ENCODE data around the gene HOXC12. TPM values are rescaled to one million over a fixed set of nuclear protein-coding genes. Genes with fewer than 3 reads are reported as not detected.
A peak's percentile ranks its signal among the peaks of the same experiment; 100 is the strongest.

HOXC12 gene
- total RNA-seq, 1 donor = under 0.01 TPM

- peak; percentile 83 for DNase-seq (ENCODE audit: insufficient read length, low spot score, missing footprints)
- Histone ChIP-seq H3K4me3 (ENCODE audit: insufficient read depth, low read length) (no peak overlapping the region), H3K79me2 (ENCODE audit: insufficient read depth, low read length) (peaks cover 80% of the 10 kb centered on the region), H3K4me1 (ENCODE audit: insufficient read depth, low read length) (peaks cover 38% of the 10 kb centered on the region), H3K27me3 (ENCODE audit: insufficient read depth, low read length) (no peaks in the 10 kb centered on the region), H3K36me3 (ENCODE audit: insufficient read depth, low read length) (peaks cover 10% of the 10 kb centered on the region), H4K20me1 (ENCODE audit: insufficient read depth, low read length) (peaks cover 16% of the 10 kb centered on the region), H3K9me3 (ENCODE audit: low read depth, low read length) (no peaks in the 10 kb centered on the region), H2AFZ (ENCODE audit: low read length) (no peak overlapping the region), H3K27ac (ENCODE audit: low read depth, low read length) (no peak overlapping the region), H3K4me2 (ENCODE audit: insufficient read depth, low read length) (no peak overlapping the region)
- TF ChIP-seq CTCF (IDR thresholded peaks at IDR 0.05; ENCODE audit: extremely low read depth, low read depth, low read length) = peak; percentile 25
These were observed 49.5 kb downstream of the HOXC12 start for GRCh38 chr12:54004063-54004840.

- Histone ChIP-seq H3K4me2 (ENCODE audit: insufficient read depth, low read length) (peak overlapping the region; percentile 92), H3K79me2 (ENCODE audit: insufficient read depth, low read length) (peaks cover 82% of the 10 kb centered on the region), H2AFZ (ENCODE audit: low read length) (no peak overlapping the region), H3K4me1 (ENCODE audit: insufficient read depth, low read length) (peaks cover 42% of the 10 kb centered on the region), H4K20me1 (ENCODE audit: insufficient read depth, low read length) (peaks cover 16% of the 10 kb centered on the region), H3K9me3 (ENCODE audit: low read depth, low read length) (no peaks in the 10 kb centered on the region), H3K4me3 (ENCODE audit: insufficient read depth, low read length) (peak overlapping the region; percentile 66), H3K27ac (ENCODE audit: low read depth, low read length) (no peak overlapping the region), H3K27me3 (ENCODE audit: insufficient read depth, low read length) (no peaks in the 10 kb centered on the region), H3K36me3 (ENCODE audit: insufficient read depth, low read length) (peaks cover 10% of the 10 kb centered on the region)
- TF ChIP-seq CTCF (IDR thresholded peaks at IDR 0.05; ENCODE audit: extremely low read depth, low read depth, low read length) = no peak
- DNase-seq (ENCODE audit: insufficient read length, low spot score, missing footprints) = no peak
These were observed 50.3 kb downstream of the HOXC12 start for GRCh38 chr12:54004841-54005530.

- peak overlapping the region; percentile 66 for H3K4me3 ChIP-seq (ENCODE audit: insufficient read depth, low read length)
- H3K4me1 ChIP-seq (ENCODE audit: insufficient read depth, low read length) = peaks cover 47% of the 10 kb centered on the region
- peaks cover 16% of the 10 kb centered on the region for H4K20me1 ChIP-seq (ENCODE audit: insufficient read depth, low read length)
- peaks cover 10% of the 10 kb centered on the region for H3K36me3 ChIP-seq (ENCODE audit: insufficient read depth, low read length)
- peak overlapping the region; percentile 92 for H3K4me2 ChIP-seq (ENCODE audit: insufficient read depth, low read length)
- H2AFZ ChIP-seq (ENCODE audit: low read length) = no peak overlapping the region
- DNase-seq (ENCODE audit: insufficient read length, low spot score, missing footprints) = no peak
- H3K9me3 ChIP-seq (ENCODE audit: low read depth, low read length) = no peaks in the 10 kb centered on the region
- H3K79me2 ChIP-seq (ENCODE audit: insufficient read depth, low read length) = peaks cover 82% of the 10 kb centered on the region
- no peak overlapping the region for H3K27ac ChIP-seq (ENCODE audit: low read depth, low read length)
- no peak for TF ChIP-seq CTCF (IDR thresholded peaks at IDR 0.05; ENCODE audit: extremely low read depth, low read depth, low read length)
- H3K27me3 ChIP-seq (ENCODE audit: insufficient read depth, low read length) = no peaks in the 10 kb centered on the region
These were observed 50.8 kb downstream of the HOXC12 start for GRCh38 chr12:54005531-54005852.
